SK-N-SH treated with all-trans-retinoic acid at 6 μM for 48 hours (cell line): ENCODE measurements around the gene DDX27.

Source experiments
- ARNTL ChIP-seq: fragments of 450-650 bp; formaldehyde crosslinking; IDR thresholded peaks from 2 replicates; pipeline ENCODE4 v1.5.0; 2020; ENCODE audit warnings: low read depth, mild to moderate bottlenecking, moderate library complexity, borderline replicate concordance
- CREB5 ChIP-seq: fragments of 250-450 bp; sonication (Bioruptor Pico); IDR thresholded peaks from 2 replicates; pipeline ENCODE4 v1.5.1; 2020; ENCODE audit warnings: low read depth, mild to moderate bottlenecking, moderate library complexity
- ESRRG ChIP-seq: fragments of 250-450 bp; sonication (Bioruptor Pico); IDR thresholded peaks from 2 replicates; pipeline ENCODE4 v1.6.1; 2021; ENCODE audit warnings: mild to moderate bottlenecking
- PATZ1 ChIP-seq: fragments of 250-450 bp; sonication (Bioruptor Pico); IDR thresholded peaks from 2 replicates; pipeline ENCODE4 v1.8.0; 2020; ENCODE audit warnings: mild to moderate bottlenecking, moderate library complexity, borderline replicate concordance
- RARB ChIP-seq: fragments of 250-450 bp; sonication (Bioruptor Pico); IDR thresholded peaks from 2 replicates; pipeline ENCODE4 v1.8.0; 2021; ENCODE audit warnings: mild to moderate bottlenecking, moderate library complexity
- TCF4 ChIP-seq: fragments of 250-450 bp; sonication (Bioruptor Pico); IDR thresholded peaks from 2 replicates; pipeline ENCODE4 v1.8.0; 2021; ENCODE audit warnings: mild to moderate bottlenecking, moderate library complexity, borderline replicate concordance
- TOX ChIP-seq: fragments of 250-450 bp; sonication (Bioruptor Pico); IDR thresholded peaks from 2 replicates; pipeline ENCODE4 v1.8.0; 2021; ENCODE audit warnings: mild to moderate bottlenecking, moderate library complexity, borderline replicate concordance
- ZFP3 ChIP-seq: fragments of 250-450 bp; sonication (Bioruptor Pico); IDR thresholded peaks from 2 replicates; pipeline ENCODE4 v1.5.0; 2020; ENCODE audit warnings: mild to moderate bottlenecking, moderate library complexity

- TF ChIP-seq ARNTL (CRISPR knock-in tag) (no peak), ESRRG (CRISPR knock-in tag) (no peak), ZFP3 (CRISPR knock-in tag) (no peak), TCF4 (CRISPR knock-in tag) (no peak), PATZ1 (CRISPR knock-in tag) (no peak), CREB5 (CRISPR knock-in tag) (no peak), RARB (CRISPR knock-in tag) (no peak), TOX (CRISPR knock-in tag) (no peak)
Observed at GRCh38 chr20:49245921-49246740, 26.9 kb downstream of the DDX27 start.
